ENCODE data around the gene IRF2BP1.

The IRF2BP1 gene

GRCh38 chr19:45876411-45877197 lies 9.3 kb downstream of the IRF2BP1 start:
- Histone ChIP-seq H3K9ac (ENCODE audit: low read depth, low read length, poor library complexity) (no peak overlapping the region), H3K79me1 (ENCODE audit: low read depth, low read length) (no peaks in the 10 kb centered on the region), H2BK15ac (ENCODE audit: low read length) (peak overlapping the region; percentile 92), H4K8ac (ENCODE audit: low read depth, low read length) (peak overlapping the region; percentile 29), H3K36me3 (replicated peaks in 1 of 2; ENCODE audit: control insufficient read depth in 2 of 2, insufficient read depth in 2 of 2, low read length in 2 of 2) (peaks cover 0 to 2% of the 10 kb centered on the region in 2 donors), H3K27ac (replicated peaks; ENCODE audit: low read length) (no peak overlapping the region), H3K27me3 (ENCODE audit: control insufficient read depth in 3 of 3, insufficient read depth in 3 of 3, low read depth in 1 of 3, low read length in 3 of 3) (no peaks in the 10 kb centered on the region), H2AFZ (ENCODE audit: low read length) (peak overlapping the region; percentile 98), H2BK12ac (ENCODE audit: low read length) (peak overlapping the region; percentile 7), H4K91ac (ENCODE audit: low read depth, low read length, poor library complexity) (no peak overlapping the region), H3K4ac (ENCODE audit: low read length) (peak overlapping the region; percentile 17), H3K4me3 (ENCODE audit: low read length in 2 of 2) (peak overlapping the region in 1 of 2 donors; percentile 25), H3K23ac (ENCODE audit: low read depth, low read length, poor library complexity) (peak overlapping the region; percentile 69), H2BK5ac (ENCODE audit: low read length) (no peak overlapping the region), H3K14ac (ENCODE audit: low read length) (no peak overlapping the region), H3K4me2 (ENCODE audit: insufficient read depth, low read length, poor library complexity, severe bottlenecking) (peak overlapping the region; percentile 46), H3K18ac (ENCODE audit: low read length) (peak overlapping the region; percentile 90), H2AK5ac (ENCODE audit: low read depth, low read length) (peak overlapping the region; percentile 99), H3K4me1 (ENCODE audit: control insufficient read depth in 2 of 2, insufficient read depth in 1 of 2, low read depth in 1 of 2, low read length in 2 of 2) (peaks cover 10 to 32% of the 10 kb centered on the region in 2 donors), H2BK120ac (ENCODE audit: low read depth, low read length) (no peak overlapping the region), H3K9me3 (replicated peaks in 1 of 2; ENCODE audit: control insufficient read depth in 2 of 2, insufficient read depth in 1 of 2, low read depth in 1 of 2, low read length in 2 of 2) (no peaks in the 10 kb centered on the region)
- no CpG with 5 or more reads among the region's 41 CpGs for WGBS, 2 donors (ENCODE audit: extremely low coverage in 2 of 2, insufficient read length in 2 of 2, insufficient replicate concordance in 1 of 2)
- DNase-seq (ENCODE audit: low spot score): no peak

GRCh38 chr19:45876161-45876410 lies 9.9 kb downstream of the IRF2BP1 start:
- peaks cover 10 to 32% of the 10 kb centered on the region in 2 donors for H3K4me1 ChIP-seq (ENCODE audit: control insufficient read depth in 2 of 2, insufficient read depth in 1 of 2, low read depth in 1 of 2, low read length in 2 of 2)
- no peak overlapping the region for H3K4me2 ChIP-seq (ENCODE audit: insufficient read depth, low read length, poor library complexity, severe bottlenecking)
- no peak overlapping the region for H3K9ac ChIP-seq (ENCODE audit: low read depth, low read length, poor library complexity)
- H3K14ac ChIP-seq (ENCODE audit: low read length): no peak overlapping the region
- H3K4ac ChIP-seq (ENCODE audit: low read length): peak overlapping the region; percentile 17
- no peak overlapping the region for H2BK120ac ChIP-seq (ENCODE audit: low read depth, low read length)
- peak overlapping the region; percentile 8 for H2BK12ac ChIP-seq (ENCODE audit: low read length)
- WGBS, 2 donors (ENCODE audit: extremely low coverage in 2 of 2, insufficient read length in 2 of 2, insufficient replicate concordance in 1 of 2): no CpG with 5 or more reads among the region's 4 CpGs
- H4K8ac ChIP-seq (ENCODE audit: low read depth, low read length): peak overlapping the region; percentile 29
- peak overlapping the region; percentile 90 for H3K18ac ChIP-seq (ENCODE audit: low read length)
- H4K91ac ChIP-seq (ENCODE audit: low read depth, low read length, poor library complexity): no peak overlapping the region
- no peaks in the 10 kb centered on the region for H3K27me3 ChIP-seq (ENCODE audit: control insufficient read depth in 3 of 3, insufficient read depth in 3 of 3, low read depth in 1 of 3, low read length in 3 of 3)
- H2AFZ ChIP-seq (ENCODE audit: low read length): peak overlapping the region; percentile 98
- H2BK15ac ChIP-seq (ENCODE audit: low read length): peak overlapping the region; percentile 92
- peak overlapping the region in 1 of 2 donors; percentile 25 for H3K4me3 ChIP-seq (ENCODE audit: low read length in 2 of 2)
- no peak overlapping the region for H3K23ac ChIP-seq (ENCODE audit: low read depth, low read length, poor library complexity)
- H2BK5ac ChIP-seq (ENCODE audit: low read length): no peak overlapping the region
- no peaks in the 10 kb centered on the region for H3K79me1 ChIP-seq (ENCODE audit: low read depth, low read length)
- DNase-seq (ENCODE audit: low spot score): no peak
- no peak overlapping the region for H2AK5ac ChIP-seq (ENCODE audit: low read depth, low read length)
- H3K9me3 ChIP-seq (replicated peaks in 1 of 2; ENCODE audit: control insufficient read depth in 2 of 2, insufficient read depth in 1 of 2, low read depth in 1 of 2, low read length in 2 of 2): no peaks in the 10 kb centered on the region
- peaks cover 0 to 2% of the 10 kb centered on the region in 2 donors for H3K36me3 ChIP-seq (replicated peaks in 1 of 2; ENCODE audit: control insufficient read depth in 2 of 2, insufficient read depth in 2 of 2, low read length in 2 of 2)
- no peak overlapping the region for H3K27ac ChIP-seq (replicated peaks; ENCODE audit: low read length)

GRCh38 chr19:45874620-45874966 lies 11.3 kb downstream of the IRF2BP1 start:
- Histone ChIP-seq H3K36me3 (replicated peaks in 1 of 2; ENCODE audit: control insufficient read depth in 2 of 2, insufficient read depth in 2 of 2, low read length in 2 of 2) (peaks cover 0 to 2% of the 10 kb centered on the region in 2 donors), H3K4me1 (ENCODE audit: control insufficient read depth in 2 of 2, insufficient read depth in 1 of 2, low read depth in 1 of 2, low read length in 2 of 2) (peaks cover 10 to 32% of the 10 kb centered on the region in 2 donors), H2BK12ac (ENCODE audit: low read length) (no peak overlapping the region), H2AK5ac (ENCODE audit: low read depth, low read length) (no peak overlapping the region), H3K4ac (ENCODE audit: low read length) (no peak overlapping the region), H3K18ac (ENCODE audit: low read length) (no peak overlapping the region), H2BK5ac (ENCODE audit: low read length) (no peak overlapping the region), H3K4me3 (ENCODE audit: low read length in 2 of 2) (no peak overlapping the region), H3K79me1 (ENCODE audit: low read depth, low read length) (no peaks in the 10 kb centered on the region), H3K23ac (ENCODE audit: low read depth, low read length, poor library complexity) (no peak overlapping the region), H3K9ac (ENCODE audit: low read depth, low read length, poor library complexity) (no peak overlapping the region), H2BK120ac (ENCODE audit: low read depth, low read length) (no peak overlapping the region), H4K91ac (ENCODE audit: low read depth, low read length, poor library complexity) (no peak overlapping the region), H2AFZ (ENCODE audit: low read length) (no peak overlapping the region), H3K27me3 (ENCODE audit: control insufficient read depth in 3 of 3, insufficient read depth in 3 of 3, low read depth in 1 of 3, low read length in 3 of 3) (no peaks in the 10 kb centered on the region), H3K14ac (ENCODE audit: low read length) (no peak overlapping the region), H3K4me2 (ENCODE audit: insufficient read depth, low read length, poor library complexity, severe bottlenecking) (no peak overlapping the region), H3K9me3 (replicated peaks in 1 of 2; ENCODE audit: control insufficient read depth in 2 of 2, insufficient read depth in 1 of 2, low read depth in 1 of 2, low read length in 2 of 2) (no peaks in the 10 kb centered on the region), H4K8ac (ENCODE audit: low read depth, low read length) (no peak overlapping the region), H2BK15ac (ENCODE audit: low read length) (no peak overlapping the region), H3K27ac (replicated peaks; ENCODE audit: low read length) (no peak overlapping the region)
- no CpG with 5 or more reads among the region's 7 CpGs for WGBS, 2 donors (ENCODE audit: extremely low coverage in 2 of 2, insufficient read length in 2 of 2, insufficient replicate concordance in 1 of 2)
- DNase-seq (ENCODE audit: low spot score): no peak

GRCh38 chr19:45873219-45873772 lies 12.6 kb downstream of the IRF2BP1 start:
- Histone ChIP-seq H4K91ac (ENCODE audit: low read depth, low read length, poor library complexity) (no peak overlapping the region), H3K4me3 (ENCODE audit: low read length in 2 of 2) (peak overlapping the region in 1 of 2 donors; percentile 44), H3K9me3 (replicated peaks in 1 of 2; ENCODE audit: control insufficient read depth in 2 of 2, insufficient read depth in 1 of 2, low read depth in 1 of 2, low read length in 2 of 2) (no peaks in the 10 kb centered on the region), H2BK15ac (ENCODE audit: low read length) (no peak overlapping the region), H3K79me1 (ENCODE audit: low read depth, low read length) (no peaks in the 10 kb centered on the region), H2BK5ac (ENCODE audit: low read length) (no peak overlapping the region), H2AFZ (ENCODE audit: low read length) (peak overlapping the region; percentile 74), H3K4me2 (ENCODE audit: insufficient read depth, low read length, poor library complexity, severe bottlenecking) (no peak overlapping the region), H3K18ac (ENCODE audit: low read length) (no peak overlapping the region), H3K14ac (ENCODE audit: low read length) (no peak overlapping the region), H3K27me3 (ENCODE audit: control insufficient read depth in 3 of 3, insufficient read depth in 3 of 3, low read depth in 1 of 3, low read length in 3 of 3) (peaks cover 0 to 3% (median 0%) of the 10 kb centered on the region in 3 experiments), H3K27ac (replicated peaks; ENCODE audit: low read length) (no peak overlapping the region), H2BK12ac (ENCODE audit: low read length) (no peak overlapping the region), H3K23ac (ENCODE audit: low read depth, low read length, poor library complexity) (no peak overlapping the region), H3K9ac (ENCODE audit: low read depth, low read length, poor library complexity) (peak overlapping the region; percentile 5), H3K4me1 (ENCODE audit: control insufficient read depth in 2 of 2, insufficient read depth in 1 of 2, low read depth in 1 of 2, low read length in 2 of 2) (peaks cover 10 to 29% of the 10 kb centered on the region in 2 donors), H3K36me3 (replicated peaks in 1 of 2; ENCODE audit: control insufficient read depth in 2 of 2, insufficient read depth in 2 of 2, low read length in 2 of 2) (peaks cover 0 to 2% of the 10 kb centered on the region in 2 donors), H2BK120ac (ENCODE audit: low read depth, low read length) (no peak overlapping the region), H3K4ac (ENCODE audit: low read length) (no peak overlapping the region), H4K8ac (ENCODE audit: low read depth, low read length) (no peak overlapping the region), H2AK5ac (ENCODE audit: low read depth, low read length) (peak overlapping the region; percentile 5)
- no peak for DNase-seq (ENCODE audit: low spot score)
- WGBS, 2 donors (ENCODE audit: extremely low coverage in 2 of 2, insufficient read length in 2 of 2, insufficient replicate concordance in 1 of 2): no CpG with 5 or more reads among the region's 7 CpGs

Data from neuronal stem cell (in vitro differentiated cells).